IPS DF 6.9 (cell line): Measurements from ENCODE around the gene ACTRT2.

Source experiments
- DNase-seq: peaks from one replicate; pipeline ENCODE4 v3.0.0-alpha.2; 2013; ENCODE audit warnings: low read depth, low spot score
- H3K27ac ChIP-seq: one replicate; pipeline ENCODE4 v1.5.1; 2013; ENCODE audit warnings: low read length, control low read depth
- H3K27me3 ChIP-seq: 2 replicates; pipeline ENCODE4 v1.6.1; 2013; ENCODE audit warnings: mild to moderate bottlenecking, low read length; ENCODE audit not compliant: control insufficient read depth, insufficient read depth
- H3K36me3 ChIP-seq: 2 replicates; pipeline ENCODE4 v1.6.1; 2013; ENCODE audit warnings: low read length; ENCODE audit not compliant: control insufficient read depth, insufficient read depth
- H3K4me1 ChIP-seq: 2 replicates; pipeline ENCODE4 v1.6.1; 2013; ENCODE audit warnings: low read length; ENCODE audit not compliant: control insufficient read depth, insufficient read depth
- H3K4me3 ChIP-seq: 2 replicates; pipeline ENCODE4 v1.5.1; 2013; ENCODE audit warnings: mild to moderate bottlenecking, low read length
- H3K9me3 ChIP-seq: 2 replicates; pipeline ENCODE4 v1.6.1; 2013; ENCODE audit warnings: low read length, inconsistent platforms; ENCODE audit not compliant: control insufficient read depth, insufficient read depth
- WGBS: extraction: QIAGEN DNeasy Blood & Tissue Kit; methylation state at CpG from one replicate; pipeline ENCODE4 v1.1.7; 2013; ENCODE audit warnings: mixed read lengths, missing lambda C conversion rate; ENCODE audit not compliant: insufficient read length, insufficient coverage; 5-methylcytosine and 5-hydroxymethylcytosine counted together

Gene ACTRT2

DNA sequence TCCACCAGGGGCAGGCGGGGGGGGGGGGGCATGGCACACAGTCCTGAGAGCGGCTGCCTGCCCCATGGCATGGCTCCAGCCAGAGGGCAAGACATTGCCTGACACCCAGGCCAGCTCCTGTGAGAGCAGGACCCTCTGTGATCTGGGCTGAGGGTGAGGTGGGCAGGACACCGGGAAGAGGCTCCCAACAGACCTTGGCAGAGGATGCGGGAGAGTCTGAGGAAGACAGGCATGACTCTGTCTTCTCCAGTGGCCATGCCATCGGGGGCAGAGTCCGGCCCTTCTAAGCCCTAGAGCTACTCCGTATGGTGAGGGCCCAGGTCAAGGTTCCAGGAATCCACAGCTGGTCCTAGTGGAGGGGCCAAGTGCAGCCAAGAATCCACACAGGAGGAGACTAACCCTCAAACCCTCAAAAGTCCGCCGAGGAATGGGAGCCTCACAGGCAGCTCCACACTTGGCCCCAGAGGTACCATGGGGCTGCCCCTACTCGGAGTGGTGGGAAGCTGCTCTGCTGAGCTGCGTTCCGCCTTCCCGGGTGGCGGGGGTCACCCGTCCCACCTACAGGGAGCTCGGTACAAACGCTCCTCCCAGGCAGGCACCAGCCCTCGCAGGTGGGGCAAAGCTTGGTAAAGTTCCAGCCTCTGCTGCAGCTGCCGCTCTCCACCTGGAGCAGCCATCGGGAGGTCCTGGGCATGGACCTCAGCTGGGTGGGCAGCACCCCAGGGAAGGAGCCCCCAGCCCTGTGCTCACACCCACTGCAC, 6.5 kb downstream of the ACTRT2 start:
- Histone ChIP-seq H3K27me3 (no peaks in the 10 kb centered on the region), H3K4me1 (no peaks in the 10 kb centered on the region), H3K36me3 (no peaks in the 10 kb centered on the region; the same call in 1 of the 2 replicates), H3K4me3 (no peak overlapping the region), H3K27ac (no peak overlapping the region), H3K9me3 (peaks cover 26% of the 10 kb centered on the region)
- DNase-seq, result no peak
- WGBS, result no CpG with 5 or more reads among the region's 20 CpGs

DNA sequence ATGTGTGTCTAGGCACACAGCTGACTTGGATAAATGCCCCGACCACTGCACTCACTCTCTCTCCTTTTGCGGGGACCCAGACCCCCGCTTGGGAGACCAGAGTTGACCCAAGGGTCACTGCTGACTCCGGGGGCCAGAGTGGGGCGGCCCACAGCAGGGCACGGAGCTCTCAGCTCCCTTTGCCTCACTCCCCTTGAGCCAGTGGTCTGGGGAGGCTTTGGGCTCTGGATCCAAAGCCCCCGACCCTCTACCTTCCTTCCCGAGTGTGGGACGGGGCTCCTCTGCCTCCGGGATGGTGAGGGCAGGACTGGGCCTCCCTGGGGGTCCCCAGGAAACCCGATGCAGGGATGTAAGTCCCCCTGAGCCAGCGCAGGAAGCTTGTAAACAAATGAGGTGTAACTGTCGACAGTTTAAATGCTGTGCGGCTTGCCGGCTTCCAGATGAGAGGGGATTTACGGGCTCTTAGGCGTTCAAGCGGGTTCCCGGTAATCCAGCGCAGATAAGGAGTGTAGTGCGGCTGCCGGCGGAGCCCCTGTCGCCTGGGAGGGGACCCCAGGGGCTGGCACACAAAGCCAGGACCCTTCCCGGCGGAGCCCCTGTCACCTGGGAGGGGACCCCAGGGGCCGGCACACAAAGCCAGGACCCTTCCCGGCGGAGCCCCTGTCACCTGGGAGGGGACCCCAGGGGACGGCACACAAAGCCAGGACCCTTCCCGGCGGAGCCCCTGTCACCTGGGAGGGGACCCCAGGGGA, 7.4 kb downstream of the ACTRT2 start:
- no CpG with 5 or more reads among the region's 32 CpGs for WGBS
- Histone ChIP-seq H3K36me3 (no peaks in the 10 kb centered on the region; the same call in 1 of the 2 replicates), H3K27me3 (no peaks in the 10 kb centered on the region), H3K4me3 (no peak overlapping the region), H3K27ac (no peak overlapping the region), H3K4me1 (no peaks in the 10 kb centered on the region), H3K9me3 (peaks cover 28% of the 10 kb centered on the region)
- DNase-seq, result no peak

DNA sequence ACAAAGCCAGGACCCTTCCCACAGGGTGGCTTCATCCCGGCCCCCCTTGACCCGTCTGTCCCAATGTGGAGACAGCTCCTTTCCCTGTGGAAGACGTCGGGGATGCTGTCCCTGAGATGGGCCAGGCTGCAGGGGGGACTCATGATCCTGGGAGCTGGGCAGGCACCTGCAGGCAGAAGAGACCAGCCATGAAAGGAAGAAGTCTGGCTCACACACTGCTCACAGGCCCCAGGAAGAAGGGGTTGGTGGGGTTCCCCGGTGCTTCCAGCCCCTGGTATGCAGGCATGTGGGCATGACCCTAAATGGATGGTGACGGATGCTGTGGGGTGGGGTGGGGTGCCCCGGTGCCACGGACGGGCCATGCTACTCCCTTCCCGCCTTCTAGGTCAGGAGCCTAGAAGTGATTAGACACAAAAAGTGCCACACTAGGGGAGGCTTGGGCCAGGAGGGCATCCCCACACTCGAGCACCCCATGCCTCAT, 8.3 kb downstream of the ACTRT2 start:
- Histone ChIP-seq H3K4me3 (no peak overlapping the region), H3K9me3 (peaks cover 30% of the 10 kb centered on the region), H3K36me3 (no peaks in the 10 kb centered on the region; the same call in 1 of the 2 replicates), H3K27ac (no peak overlapping the region), H3K4me1 (no peaks in the 10 kb centered on the region), H3K27me3 (no peaks in the 10 kb centered on the region)
- no CpG with 5 or more reads among the region's 11 CpGs for WGBS
- no peak for DNase-seq

DNA sequence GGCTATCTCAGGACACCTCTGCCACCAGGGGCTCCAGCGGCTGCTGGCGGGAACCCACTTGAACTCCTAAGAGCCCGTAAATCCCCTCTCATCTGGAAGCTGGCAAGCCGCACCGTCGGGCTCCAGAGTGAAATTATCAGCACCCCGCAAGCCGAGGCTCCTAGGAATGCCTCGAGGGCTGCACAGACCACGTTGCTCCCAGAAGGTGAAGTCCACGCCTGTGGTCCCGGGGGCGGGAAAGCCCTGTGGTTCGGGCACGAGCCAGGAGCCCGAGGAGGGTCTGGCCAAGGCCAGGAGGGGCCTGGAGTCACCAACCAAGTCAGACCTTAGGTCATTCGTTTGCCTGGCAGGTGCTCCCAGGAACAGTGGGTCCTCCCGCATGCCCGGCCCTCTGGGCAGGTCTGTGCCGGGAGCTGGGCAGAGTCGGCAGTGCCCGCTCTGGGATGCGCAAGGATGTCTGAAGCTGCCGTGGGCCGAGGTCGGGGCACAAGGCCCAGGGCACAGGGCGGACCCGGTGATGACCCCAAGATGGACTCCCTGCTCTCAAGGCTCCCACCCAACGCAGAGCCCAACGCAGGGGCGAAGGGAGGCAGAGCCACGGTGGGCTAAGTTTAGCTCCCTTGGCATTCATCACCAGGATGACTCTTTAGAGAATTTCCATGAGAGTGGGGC, 8.9 kb downstream of the ACTRT2 start:
- no peak for DNase-seq
- no peak overlapping the region for H3K4me3 ChIP-seq
- H3K27me3 ChIP-seq, result no peaks in the 10 kb centered on the region
- H3K9me3 ChIP-seq, result peaks cover 34% of the 10 kb centered on the region
- no CpG with 5 or more reads among the region's 32 CpGs for WGBS
- no peaks in the 10 kb centered on the region for H3K4me1 ChIP-seq
- H3K36me3 ChIP-seq, result no peaks in the 10 kb centered on the region; the same call in 1 of the 2 replicates
- H3K27ac ChIP-seq, result no peak overlapping the region

DNA sequence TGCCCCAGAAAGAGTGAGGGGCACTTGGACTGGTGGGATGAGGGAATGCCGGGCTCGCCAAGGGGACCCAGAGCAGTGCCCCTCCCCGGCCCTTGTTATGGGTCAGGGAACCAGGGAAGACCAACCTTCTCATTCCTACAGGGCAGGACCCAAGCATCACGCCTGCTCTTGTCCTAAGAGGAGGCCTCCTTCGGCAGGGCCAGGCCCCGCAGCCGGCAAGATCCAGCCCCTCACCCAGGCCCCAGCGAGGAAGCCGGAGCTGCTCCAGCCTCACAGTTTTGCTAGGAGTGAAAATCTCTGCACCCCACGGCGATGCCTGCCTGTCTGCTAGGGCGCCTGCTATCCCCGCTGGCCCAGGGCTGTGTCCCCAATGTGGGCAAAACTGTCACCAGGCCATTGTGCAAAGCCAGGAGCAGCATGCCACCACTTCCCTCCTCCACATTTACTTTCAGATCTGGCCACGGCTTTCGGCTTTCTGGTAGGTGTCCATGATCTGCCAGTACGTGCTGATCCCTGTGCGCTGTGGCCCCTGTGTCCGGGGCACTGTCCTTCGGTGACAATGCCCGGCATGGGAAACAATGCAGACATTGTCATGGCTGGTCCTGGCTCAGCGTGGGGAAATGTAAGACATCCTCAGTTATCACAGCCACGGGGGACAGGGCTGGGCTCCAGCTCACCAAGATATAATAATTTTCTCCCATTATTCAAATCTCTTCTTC, 9.6 kb downstream of the ACTRT2 start:
- peaks cover 31% of the 10 kb centered on the region for H3K9me3 ChIP-seq
- no peaks in the 10 kb centered on the region for H3K4me1 ChIP-seq
- no peak overlapping the region for H3K4me3 ChIP-seq
- H3K27me3 ChIP-seq, result no peaks in the 10 kb centered on the region
- no CpG with 5 or more reads among the region's 22 CpGs for WGBS
- no peak overlapping the region for H3K27ac ChIP-seq
- H3K36me3 ChIP-seq, result no peaks in the 10 kb centered on the region; the same call in 1 of the 2 replicates
- no peak for DNase-seq

DNA sequence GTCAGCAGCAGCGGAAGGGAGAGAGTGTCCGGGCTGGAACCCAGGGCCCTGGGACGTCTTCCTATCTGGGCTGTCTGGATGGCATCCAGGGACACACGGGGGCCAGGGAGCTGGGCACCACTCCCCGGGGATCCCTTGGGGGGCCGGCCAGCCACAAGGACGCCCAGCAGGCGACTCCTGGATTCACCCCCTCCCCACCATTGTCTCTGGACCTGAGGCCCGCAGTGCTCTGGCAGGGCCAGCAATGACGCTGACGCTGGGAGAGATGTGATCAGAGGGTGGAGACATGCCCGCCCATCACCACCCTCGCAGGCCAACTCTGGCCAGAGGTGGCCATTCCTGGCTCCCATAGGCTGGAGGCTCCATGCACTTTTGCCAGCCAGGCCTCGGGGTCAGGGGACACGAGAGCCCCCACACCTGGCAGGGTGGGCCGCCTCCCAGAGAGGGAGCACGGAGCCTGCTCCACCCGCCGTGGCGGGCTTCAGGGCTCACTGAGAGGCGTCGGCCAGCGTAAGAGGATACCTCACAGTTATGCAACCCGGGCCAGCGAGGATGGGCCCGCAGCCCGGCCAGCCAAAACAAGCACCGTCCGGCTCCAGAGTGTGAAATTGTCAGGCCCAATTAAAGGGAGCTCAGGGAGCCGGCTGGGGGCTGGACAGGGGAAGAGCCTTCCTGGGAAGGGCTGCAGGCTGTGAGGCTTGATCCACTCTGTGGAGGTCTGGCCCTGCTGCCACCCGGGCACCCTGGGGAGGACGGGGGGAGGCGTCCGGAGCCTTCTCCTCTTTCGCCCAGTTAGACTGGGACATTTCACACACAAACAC, 10.3 kb downstream of the ACTRT2 start:
- H3K36me3 ChIP-seq, result no peaks in the 10 kb centered on the region; the same call in 1 of the 2 replicates
- no peak for DNase-seq
- no peaks in the 10 kb centered on the region for H3K27me3 ChIP-seq
- H3K4me1 ChIP-seq, result no peaks in the 10 kb centered on the region
- no peak overlapping the region for H3K27ac ChIP-seq
- WGBS, result no CpG with 5 or more reads among the region's 35 CpGs
- peaks cover 34% of the 10 kb centered on the region for H3K9me3 ChIP-seq
- no peak overlapping the region for H3K4me3 ChIP-seq

DNA sequence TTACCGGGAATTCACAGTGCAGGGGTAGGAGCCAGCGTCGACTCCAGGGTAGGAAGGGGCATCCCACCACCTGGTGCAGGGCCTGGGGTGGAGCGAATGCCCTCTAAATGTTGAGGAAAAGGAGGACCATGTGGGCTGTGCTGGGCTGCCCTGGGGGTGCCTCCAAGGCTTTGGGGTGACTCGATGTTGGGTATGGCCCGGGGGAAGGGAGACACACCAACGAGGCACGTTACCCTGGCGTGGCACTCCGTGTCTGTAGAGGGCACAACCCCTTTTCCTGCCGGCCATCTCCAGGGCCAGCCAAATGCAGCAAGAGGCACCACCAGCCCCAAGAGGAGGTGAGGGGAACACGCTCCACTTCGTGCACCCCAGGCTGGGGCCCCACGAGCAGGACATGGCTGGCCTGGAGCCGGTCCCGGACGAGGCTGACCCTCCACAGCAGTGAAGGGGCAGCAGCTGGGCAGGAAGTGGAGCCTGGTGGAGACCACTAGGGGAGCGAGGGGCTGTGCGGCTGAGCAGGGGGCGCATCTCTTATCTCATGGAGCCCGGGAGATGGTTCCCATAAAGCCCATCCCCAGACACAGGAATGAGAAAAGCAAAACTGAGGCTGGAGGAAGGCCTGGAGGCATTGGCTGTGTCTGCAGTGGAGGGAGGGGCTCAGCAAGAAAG, 11.2 kb downstream of the ACTRT2 start:
- no peak for DNase-seq
- Histone ChIP-seq H3K27ac (no peak overlapping the region), H3K4me1 (no peaks in the 10 kb centered on the region), H3K9me3 (peaks cover 30% of the 10 kb centered on the region), H3K36me3 (no peaks in the 10 kb centered on the region; the same call in 1 of the 2 replicates), H3K4me3 (no peak overlapping the region), H3K27me3 (no peaks in the 10 kb centered on the region)
- WGBS, result no CpG with 5 or more reads among the region's 21 CpGs

DNA sequence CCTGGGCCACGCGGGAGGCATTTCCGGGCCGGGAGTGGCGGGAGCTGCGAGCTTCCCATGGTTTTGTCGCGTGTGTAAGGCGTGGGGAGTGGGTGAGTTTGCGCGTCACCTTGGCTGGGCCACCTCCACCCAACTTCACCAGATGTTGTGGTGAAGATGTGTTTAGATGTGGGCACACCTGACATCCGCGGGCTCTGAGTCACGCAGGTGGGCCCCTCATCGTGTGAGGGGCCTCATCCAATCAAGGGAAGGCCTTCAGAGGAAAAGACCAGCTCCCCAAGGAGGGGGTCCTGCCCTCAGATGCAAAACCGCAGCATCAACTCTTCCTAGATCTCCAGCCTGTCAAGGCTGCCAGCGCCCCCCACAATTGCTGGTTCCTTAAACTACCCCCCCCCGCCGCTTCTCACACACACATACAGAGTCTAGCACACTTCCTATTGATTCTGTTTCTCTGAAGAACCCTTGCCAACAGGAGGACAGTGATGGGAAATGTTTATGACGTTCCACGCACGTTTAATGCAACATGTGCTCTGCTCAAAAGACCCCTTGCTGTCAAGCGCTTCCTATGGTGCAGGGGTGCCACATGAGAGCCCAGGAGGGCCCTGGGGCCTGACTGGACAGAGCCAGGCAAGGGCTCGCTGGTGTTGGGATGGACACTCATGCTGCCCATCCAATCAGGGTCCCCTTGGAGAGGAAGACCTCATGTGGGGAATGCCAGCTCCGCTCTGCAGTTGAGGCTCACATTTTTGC, 11.9 kb downstream of the ACTRT2 start:
- WGBS, result no CpG with 5 or more reads among the region's 25 CpGs
- H3K4me3 ChIP-seq, result no peak overlapping the region
- peaks cover 35% of the 10 kb centered on the region for H3K9me3 ChIP-seq
- H3K27ac ChIP-seq, result no peak overlapping the region
- H3K36me3 ChIP-seq, result no peaks in the 10 kb centered on the region; the same call in 1 of the 2 replicates
- no peaks in the 10 kb centered on the region for H3K4me1 ChIP-seq
- H3K27me3 ChIP-seq, result no peaks in the 10 kb centered on the region
- no peak for DNase-seq

DNA sequence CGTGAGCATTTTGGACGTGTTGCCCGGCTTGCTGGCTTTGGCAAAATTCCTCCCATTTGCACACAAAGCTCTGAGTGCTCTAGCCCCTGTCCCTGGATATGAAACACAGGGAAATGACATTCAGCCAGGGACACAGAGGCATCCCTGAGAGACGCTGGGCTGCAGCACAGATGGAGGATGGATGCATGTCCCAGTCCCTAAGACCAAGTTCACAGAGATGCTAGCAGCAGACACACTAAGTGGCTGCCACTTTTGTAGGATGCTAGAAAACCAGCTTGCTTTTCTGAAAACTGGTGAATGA, 12.5 kb downstream of the ACTRT2 start:
- H3K36me3 ChIP-seq, result no peaks in the 10 kb centered on the region; the same call in 1 of the 2 replicates
- no peak overlapping the region for H3K27ac ChIP-seq
- no peak for DNase-seq
- H3K4me1 ChIP-seq, result no peaks in the 10 kb centered on the region
- H3K27me3 ChIP-seq, result no peaks in the 10 kb centered on the region
- no CpG with 5 or more reads among the region's 4 CpGs for WGBS
- H3K4me3 ChIP-seq, result no peak overlapping the region
- peaks cover 37% of the 10 kb centered on the region for H3K9me3 ChIP-seq
